Testis (tissue), 2 donors: Measurements from ENCODE around the gene CRISPLD2.

ENCODE experiments used
- CTCF ChIP-seq, 3 experiments: fragments of 450-650 bp in 2 of 3; fragments of 200-600 bp in 1 of 3; sonication (generic) in 1 of 3; IDR thresholded peaks; one replicate each; pipeline ENCODE4 v1.5.1; 2016 to 2019; ENCODE audit warnings: antibody characterized with exemption in 3 of 3, mild to moderate bottlenecking in 2 of 3, moderate library complexity in 1 of 3
- POLR2A ChIP-seq: fragments of 450-650 bp; IDR thresholded peaks from one replicate; pipeline ENCODE4 v1.6.1; 2017; ENCODE audit warnings: antibody characterized with exemption, mild to moderate bottlenecking, moderate library complexity

GRCh38 chr16:84791088-84791487 lies 28.7 kb upstream of the CRISPLD2 start:
- no peak for TF ChIP-seq POLR2A
- no peak for TF ChIP-seq CTCF (IDR thresholded peaks at IDR 0.05)
